ENCODE results near the gene PPP4R1.

PPP4R1 gene

GRCh38 chr18:9517869-9518268 is 96.5 kb downstream of the PPP4R1 start:
- DNase-seq (ENCODE audit: low spot score), result no peak
- no peak for TF ChIP-seq CTCF (IDR thresholded peaks at IDR 0.05; ENCODE audit: borderline replicate concordance, control extremely low read depth, extremely low read depth, insufficient read depth, missing control alignments)
- in situ Hi-C loops (cut with MboI; ENCODE audit: low sequenced_read_pairs, unreplicated experiment), result no loop called here

- in situ Hi-C loops (cut with MboI; ENCODE audit: low sequenced_read_pairs, unreplicated experiment), result no loop called here
- DNase-seq (ENCODE audit: low spot score), result peak; percentile 56
- TF ChIP-seq CTCF (IDR thresholded peaks at IDR 0.05; ENCODE audit: borderline replicate concordance, control extremely low read depth, extremely low read depth, insufficient read depth, missing control alignments), result peak; percentile 77
Observed at GRCh38 chr18:9516437-9517064, 97.8 kb downstream of the PPP4R1 start.

- TF ChIP-seq CTCF (IDR thresholded peaks at IDR 0.05; ENCODE audit: borderline replicate concordance, control extremely low read depth, extremely low read depth, insufficient read depth, missing control alignments), result no peak
- in situ Hi-C loops (cut with MboI; ENCODE audit: low sequenced_read_pairs, unreplicated experiment), result no loop called here
Observed at GRCh38 chr18:9513971-9514512, 100.3 kb downstream of the PPP4R1 start.

GRCh38 chr18:9508446-9509025 is 105.8 kb downstream of the PPP4R1 start:
- no peak for DNase-seq (ENCODE audit: low spot score)
- no peak for TF ChIP-seq CTCF (IDR thresholded peaks at IDR 0.05; ENCODE audit: borderline replicate concordance, control extremely low read depth, extremely low read depth, insufficient read depth, missing control alignments)
- in situ Hi-C loops (cut with MboI; ENCODE audit: low sequenced_read_pairs, unreplicated experiment), result no loop called here

More at GRCh38 chr18:9513971-9514512, 100.3 kb downstream of the PPP4R1 start:
- no peak for DNase-seq (ENCODE audit: low spot score)

- no peak for DNase-seq (ENCODE audit: low spot score)
- TF ChIP-seq CTCF (IDR thresholded peaks at IDR 0.05; ENCODE audit: borderline replicate concordance, control extremely low read depth, extremely low read depth, insufficient read depth, missing control alignments), result no peak
- in situ Hi-C loops (cut with MboI; ENCODE audit: low sequenced_read_pairs, unreplicated experiment), result no loop called here
Observed at GRCh38 chr18:9507565-9508088, 106.7 kb downstream of the PPP4R1 start.

GRCh38 chr18:9506046-9506792 is 108.1 kb downstream of the PPP4R1 start:
- in situ Hi-C loops (cut with MboI; ENCODE audit: low sequenced_read_pairs, unreplicated experiment), result no loop called here
- no peak for TF ChIP-seq CTCF (IDR thresholded peaks at IDR 0.05; ENCODE audit: borderline replicate concordance, control extremely low read depth, extremely low read depth, insufficient read depth, missing control alignments)
- no peak for DNase-seq (ENCODE audit: low spot score)

Measured in GM13976 (cell line).